GM11168 (cell line): ENCODE data around the gene BCL7A.
"Not testable (repeated sequence)": the region's sequence is repeated elsewhere in the genome, so short reads cannot be mapped to it uniquely, and the experiment has no call there.

Experiments used
- in situ Hi-C: fragments of 300-500 bp; cut with MboI; formaldehyde crosslinking; loops from one replicate; pipeline ENCODE4 v1.12.0; 2022; ENCODE audit warnings: low sequenced_read_pairs; ENCODE audit not compliant: unreplicated experiment

Gene BCL7A

DNA sequence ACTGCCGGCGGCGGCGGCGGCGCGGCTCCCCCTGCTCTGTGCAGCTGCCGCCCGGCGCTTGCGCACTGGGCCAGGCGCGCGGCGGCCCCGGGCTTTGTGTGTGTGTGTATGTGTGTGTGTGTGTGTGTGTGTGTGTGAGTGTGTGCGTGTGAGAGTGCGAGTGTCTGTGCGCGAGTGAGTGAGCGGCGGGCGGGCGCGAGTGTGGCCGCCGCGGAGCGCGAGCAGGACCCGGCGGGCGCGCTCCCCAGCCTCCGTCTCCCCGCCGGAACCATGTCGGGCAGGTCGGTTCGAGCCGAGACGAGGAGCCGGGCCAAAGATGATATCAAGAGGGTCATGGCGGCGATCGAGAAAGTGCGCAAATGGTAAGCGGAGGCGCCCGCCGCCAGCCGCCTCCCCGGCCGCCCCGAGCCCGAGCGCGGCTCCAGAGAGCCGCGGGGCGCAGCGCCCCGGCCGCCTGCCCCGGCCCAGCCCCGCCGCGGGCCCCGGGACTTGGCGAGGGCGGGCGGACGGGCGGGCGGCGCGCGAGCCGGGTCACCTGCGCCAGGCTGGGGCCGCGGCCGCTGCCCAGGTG, at the start of gene BCL7A:
TSS of gene BCL7A (plus strand) at position 63 of the 571 bp plus-strand sequence. CDS start at position 271, 208 bp downstream.
- in situ Hi-C loops, result no loop called here

DNA sequence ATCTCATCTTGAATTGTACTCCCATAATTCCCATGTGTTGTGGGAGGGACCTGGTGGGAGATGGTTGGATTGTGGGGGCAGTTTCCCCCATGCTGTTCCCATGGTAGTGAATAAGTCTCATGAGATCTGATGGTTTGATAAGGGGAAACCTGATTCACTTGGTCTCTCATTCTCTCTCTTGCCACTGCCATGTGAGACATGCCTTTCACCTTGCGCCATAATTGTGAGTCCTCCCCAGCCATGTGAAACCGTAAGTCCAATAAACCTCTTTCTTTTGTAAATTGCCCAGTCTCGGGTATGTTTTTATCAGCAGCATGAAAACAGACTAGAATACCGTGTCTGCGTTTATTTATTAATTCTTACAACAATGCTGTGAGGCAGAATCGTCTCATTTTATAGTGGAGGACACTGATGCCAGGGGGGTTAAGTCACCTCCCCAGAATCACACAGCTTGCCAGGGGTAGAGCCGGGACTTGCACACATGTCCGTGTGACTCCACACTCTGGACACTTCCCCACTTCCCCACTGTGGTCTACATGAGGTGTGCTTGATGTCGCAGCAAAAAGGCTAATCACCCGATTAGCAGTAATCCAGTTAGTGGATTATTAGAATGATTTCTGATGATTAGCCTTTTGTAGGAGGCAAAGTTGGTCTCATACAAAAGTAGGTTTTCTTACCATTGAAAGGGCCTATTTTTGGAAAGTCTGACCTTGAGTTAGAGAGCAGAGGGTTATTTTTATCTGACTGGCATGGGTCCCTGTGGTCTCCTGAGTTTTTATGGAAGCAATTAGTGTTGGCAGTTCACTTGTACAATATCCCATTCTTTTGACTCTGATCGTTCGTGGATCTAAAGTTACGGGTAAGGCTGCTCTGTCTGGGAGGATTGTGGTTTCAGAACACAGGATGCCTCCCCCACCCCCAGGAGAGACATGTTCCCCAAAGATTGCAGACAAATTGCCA, 47.4 kb upstream of the BCL7A start:
- in situ Hi-C loops, result no loop called here

DNA sequence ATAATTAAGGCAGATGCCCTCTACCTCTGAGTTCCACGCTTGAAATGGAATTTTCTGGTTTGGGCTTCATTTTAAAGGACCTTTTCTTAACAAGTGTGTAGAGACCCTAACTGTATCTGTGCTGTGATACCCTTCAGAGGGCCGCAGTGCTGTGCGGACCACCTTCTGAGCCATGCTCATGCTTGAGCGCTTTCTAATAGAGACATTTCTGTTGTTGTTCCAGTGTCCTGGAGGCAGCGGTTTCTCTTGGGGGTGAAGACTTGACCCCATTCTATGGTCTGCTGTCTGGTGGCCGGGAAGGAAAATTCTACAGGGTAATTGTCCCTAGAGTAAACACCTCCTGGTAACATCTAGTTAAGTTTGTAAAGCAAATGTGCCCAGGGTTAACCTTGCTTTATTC, 46.7 kb upstream of the BCL7A start:
- in situ Hi-C loops, result no loop called here

DNA sequence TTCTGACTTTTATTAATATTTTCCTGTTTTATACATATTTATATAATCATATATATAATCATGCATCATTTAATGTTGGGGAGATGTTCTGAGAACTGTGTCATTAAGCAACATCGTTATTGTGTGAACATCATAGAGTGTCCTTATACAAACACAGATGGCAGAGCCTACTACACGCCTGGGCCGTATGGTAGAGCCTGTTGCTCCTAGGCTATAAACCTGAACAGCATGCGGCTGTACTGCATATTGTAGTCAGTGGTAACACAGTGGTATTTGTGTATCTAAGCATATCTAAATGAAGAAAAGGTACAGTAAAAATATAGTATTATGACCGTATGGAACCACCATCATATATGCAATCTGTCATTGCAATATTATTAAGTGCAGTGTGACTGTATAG, 44.7 kb upstream of the BCL7A start:
- in situ Hi-C loops, result no loop called here

DNA sequence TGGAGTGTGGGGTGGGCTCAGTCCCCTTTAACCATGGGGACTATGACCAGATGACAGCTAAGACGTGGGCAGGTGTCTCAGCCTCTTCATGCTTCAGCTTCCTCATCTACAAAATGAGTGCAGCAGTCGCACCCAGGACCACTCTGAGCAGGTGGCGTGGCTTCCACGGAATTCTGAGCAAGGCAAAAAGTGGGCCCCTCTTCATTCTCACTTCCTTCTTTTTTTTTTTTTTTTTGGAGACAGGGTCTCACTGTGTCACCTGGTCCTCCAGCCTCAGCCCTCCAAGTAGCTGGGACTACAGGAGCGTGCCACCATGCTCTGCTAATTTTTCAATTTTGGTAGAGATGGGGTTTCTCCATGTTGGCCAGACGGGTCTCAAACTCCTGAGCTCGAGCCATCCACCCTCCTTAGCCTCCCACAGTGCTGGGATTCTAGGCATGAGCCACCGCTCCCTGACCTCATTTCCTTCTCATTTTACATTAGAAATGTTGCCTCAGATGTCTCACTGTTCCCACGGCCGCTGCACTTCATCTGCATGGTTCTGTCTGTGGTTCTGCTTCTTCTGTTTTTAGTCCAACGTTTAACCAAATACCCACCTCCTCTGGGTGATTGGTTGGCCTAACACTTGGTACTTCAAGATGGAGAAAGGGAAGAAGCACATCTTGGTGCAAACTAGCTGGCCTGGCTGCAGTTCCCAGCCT, 41.3 kb upstream of the BCL7A start:
- in situ Hi-C loops, result no loop called here

DNA sequence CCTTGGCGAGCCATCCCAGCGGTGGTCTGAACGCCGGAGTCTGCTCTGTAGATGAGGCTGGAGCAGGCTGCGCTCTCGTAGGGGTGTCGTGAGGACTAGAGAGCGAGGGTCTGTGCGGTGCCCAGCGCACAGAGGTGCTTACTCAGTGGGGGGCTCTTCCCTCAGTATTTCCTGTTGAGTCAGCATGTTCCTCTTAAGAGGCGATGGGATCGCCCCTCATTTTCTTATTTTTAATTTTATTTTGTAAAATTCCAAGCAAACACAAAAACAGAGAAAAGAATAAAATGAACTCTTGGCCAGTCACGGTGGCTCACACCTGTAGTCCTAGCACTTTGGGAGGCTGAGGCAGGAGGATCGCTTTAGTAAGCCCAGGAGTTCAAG, 40.8 kb upstream of the BCL7A start:
- in situ Hi-C loops, result no loop called here

DNA sequence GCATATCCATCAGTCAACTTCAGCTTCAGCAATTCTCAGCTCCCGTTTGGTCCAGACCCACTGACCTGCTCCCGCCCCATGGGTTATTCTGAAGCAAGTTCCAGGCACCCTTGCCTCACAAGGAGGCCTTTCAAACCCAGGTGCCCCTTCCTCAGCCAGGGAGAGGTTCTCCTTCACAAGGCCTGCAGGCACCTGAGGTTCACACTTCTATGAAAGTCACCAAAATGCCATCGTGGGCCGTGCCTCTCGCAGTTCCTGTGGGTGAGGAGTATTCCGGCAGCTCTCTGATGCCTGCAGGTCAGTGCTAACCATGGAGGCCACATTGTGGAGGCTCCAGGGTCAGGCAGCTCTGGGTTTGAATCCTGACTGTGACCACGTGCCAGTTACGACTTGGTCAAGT, 40.2 kb upstream of the BCL7A start:
- in situ Hi-C loops, result no loop called here

DNA sequence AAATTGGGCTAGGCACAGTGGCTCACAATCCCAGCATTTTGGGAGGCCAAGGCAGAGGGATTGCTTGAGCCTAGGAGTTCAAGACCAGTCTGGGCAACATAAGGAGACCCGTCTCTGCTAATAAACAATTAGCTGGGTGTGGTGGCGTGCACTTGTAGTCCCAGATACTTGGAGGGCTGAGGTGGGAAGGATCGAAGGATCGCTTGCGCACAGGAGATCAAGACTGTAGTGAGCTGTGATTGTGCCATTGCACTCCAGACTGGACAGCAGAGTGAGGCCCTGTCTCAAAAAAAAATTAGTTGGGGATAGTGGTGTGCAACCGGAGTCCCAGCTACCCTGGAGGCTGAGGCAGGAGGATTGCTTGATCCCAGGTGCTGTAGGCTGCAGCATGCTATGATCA, 38.7 kb upstream of the BCL7A start:
- in situ Hi-C loops, result no loop called here

DNA sequence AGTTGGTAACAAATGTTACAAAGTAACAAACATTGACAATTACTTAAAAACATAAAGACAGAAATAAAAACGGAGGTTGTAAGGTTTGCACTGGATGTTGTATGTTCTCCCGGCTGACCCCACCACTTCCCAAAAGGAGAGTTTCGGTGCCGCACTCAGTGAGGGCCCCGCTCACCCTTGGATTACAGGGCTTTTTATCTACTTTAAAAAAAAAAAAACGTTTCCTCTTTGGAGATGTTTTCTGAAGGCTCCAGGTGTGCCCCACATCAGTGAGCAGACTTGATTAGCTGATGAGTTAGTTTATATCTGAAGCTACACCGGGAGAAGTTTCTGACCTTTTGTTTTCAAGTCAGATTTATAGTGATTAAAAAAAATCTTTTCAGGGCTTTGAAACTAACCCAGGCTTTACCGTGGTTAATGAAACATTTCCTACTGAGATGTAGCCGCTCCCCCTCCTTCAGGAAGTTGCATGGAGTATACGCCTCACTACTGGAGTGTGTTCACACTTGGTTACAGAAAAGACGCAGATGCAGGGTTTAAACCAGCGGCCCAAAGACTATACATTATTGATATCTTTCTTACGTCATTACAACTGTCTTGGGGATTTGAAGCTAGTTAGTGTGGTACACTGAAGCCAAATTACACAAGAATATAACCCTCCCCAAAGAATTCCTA, 38.0 kb upstream of the BCL7A start:
- in situ Hi-C loops, result no loop called here

DNA sequence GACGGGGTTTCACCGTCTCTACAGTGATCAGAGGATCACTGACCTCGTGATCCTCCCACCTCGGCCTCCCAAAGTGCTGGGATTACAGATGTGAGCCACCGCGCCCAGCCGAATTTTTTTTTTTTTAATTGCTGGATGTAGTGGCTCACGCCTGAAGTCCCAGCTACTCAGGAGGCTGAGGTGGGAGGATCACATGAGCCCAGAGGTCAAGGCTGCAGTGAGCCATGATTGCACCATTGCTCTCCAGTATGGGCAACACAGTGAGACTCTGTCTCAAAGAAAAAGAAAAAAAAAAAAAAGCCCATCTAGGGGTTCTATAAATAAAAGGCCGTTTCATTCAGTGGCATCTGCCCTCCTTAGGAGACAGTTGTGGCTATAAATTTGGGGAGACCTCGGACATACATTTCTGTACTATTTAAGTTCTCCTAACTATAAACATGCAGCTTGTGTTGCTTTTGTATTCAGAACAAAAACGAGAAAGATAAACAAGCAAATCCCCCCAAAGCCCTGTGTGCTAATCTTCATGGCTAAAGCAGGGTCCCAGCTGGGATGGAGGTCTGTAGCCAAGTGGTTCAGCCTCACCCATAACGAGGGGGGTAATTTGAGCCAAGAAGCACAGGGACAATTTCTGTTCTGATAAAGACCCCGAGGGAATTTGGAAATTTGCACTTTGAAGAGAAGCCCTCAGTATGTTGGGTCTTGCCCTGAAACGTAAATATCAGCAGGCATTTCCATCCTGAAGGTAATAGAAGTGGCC, 35.0 kb upstream of the BCL7A start:
- in situ Hi-C loops, result no loop called here

DNA sequence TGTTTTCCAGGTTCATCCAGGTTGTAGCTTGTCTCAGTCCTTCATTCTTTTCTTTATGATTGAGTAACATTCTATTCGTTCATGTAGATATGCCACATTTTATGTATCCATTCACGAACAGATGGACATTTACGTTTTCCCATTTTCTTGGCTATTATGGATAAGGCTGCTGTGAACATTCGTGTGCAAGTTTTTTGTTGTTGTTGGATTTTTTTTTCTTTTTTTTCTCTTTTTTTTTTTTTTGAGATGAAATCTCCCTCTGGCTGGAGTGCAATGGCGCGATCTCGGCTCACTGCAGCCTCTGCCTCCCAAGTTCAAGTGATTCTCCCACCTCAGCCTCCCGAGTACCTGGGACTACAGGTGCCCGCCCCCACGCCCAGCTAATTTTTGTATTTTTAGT, 33.2 kb upstream of the BCL7A start:
- in situ Hi-C loops, result not testable (repeated sequence)

DNA sequence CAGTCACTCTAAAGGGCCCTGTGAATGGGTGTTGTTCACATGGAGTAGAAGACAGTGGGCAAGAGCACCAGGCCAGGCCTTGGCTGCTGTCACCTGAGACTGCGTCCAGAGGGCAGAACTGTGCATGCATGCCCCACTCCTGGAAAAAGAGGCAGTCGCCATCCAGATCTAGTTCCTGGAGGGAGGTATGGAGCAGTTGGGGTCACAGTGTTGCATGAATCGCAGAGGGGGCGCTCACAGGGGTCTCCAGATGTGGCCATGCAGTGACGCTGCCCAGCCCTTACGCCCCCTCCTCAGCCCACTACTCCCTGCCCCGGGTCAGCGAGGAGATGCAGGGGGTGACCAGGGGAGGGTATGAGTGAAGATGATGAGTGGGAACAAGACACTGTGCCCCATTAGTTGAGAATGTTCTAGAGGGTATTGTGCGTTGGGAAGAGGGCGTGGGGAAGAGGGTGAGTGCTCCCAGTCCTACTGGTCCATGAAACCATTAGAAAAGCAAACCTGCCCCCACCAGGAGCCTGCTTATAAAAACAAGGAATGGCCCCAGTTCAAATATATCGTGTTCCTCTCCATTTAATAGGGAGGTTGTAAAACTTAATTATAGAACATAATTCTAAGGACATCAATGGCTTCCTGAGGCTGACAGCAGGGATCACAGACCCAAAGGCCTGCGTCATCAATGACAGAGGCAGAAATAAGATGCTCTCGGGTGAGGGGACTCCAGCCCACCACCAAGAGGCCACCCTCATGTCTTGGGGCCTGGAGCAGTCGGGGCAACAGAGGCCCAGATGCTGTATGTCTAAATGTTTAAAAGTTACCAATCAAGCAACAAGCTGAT, 32.2 kb upstream of the BCL7A start:
- in situ Hi-C loops, result no loop called here

DNA sequence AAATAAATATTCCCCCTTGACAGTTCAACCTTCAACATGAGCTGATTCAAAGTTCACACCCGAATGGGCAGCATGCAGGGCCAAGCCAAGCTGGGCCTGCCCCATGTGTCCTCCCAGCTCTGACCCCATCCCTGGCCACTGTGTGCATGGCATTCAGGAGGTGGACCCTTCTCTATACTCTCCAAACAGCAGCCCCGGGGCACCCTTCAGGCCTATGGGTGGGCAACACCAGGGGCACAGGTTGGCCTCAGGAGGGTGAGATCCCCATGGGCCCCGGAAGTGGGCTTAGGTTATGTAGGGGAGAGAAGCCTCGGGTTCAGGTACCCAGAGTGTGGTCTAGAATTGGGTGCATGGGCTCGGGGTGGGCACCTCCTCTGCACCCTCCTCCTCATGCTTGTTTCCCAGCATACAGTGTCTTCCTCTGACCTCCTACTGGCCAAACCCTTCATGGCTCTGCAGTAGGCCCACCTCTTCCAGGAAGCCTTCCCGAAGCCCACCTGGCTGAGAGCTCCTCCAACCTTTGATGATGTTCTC, 31.5 kb upstream of the BCL7A start:
- in situ Hi-C loops, result no loop called here

DNA sequence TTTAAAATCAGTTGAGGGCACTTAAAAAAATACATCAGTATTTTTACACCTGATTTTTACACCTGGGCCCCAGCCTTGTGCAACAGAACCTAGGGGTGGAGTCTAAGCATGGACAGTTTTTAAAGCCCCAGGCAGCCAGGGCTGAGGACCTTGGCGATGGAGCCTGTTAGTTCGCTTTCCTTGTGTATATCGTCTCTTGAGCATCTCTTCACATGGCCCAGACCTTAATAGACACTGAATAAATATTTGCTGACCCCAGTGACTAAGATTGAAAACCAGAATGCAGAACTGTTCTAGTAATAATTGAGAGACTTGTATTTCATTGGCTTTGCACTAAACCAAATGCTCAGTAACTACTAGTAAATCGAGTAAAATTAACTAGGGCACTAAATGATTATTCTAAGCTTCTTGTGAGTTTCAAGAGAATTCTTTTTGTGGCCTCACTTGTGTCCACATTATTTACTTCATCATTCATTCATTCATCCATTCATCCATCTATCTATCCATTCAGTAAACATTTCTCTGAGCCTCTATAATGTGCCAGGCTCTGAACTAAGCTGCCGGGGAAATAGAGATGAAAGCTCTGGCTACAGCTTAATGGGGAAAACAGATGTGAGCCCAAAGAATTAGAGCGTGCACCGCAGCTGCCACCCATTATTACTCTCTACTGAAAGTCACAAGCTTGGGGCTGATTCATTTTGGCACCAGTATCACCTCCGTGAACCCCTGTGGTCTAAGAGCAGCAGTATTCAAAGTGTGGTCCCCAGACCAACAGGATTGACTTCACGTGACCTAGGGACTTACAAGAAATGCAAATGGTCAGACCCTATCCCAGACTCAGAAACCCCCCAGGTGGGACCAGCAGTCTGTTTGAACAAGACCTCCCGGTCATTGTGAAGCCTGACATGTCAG, 30.7 kb upstream of the BCL7A start:
- in situ Hi-C loops, result no loop called here

DNA sequence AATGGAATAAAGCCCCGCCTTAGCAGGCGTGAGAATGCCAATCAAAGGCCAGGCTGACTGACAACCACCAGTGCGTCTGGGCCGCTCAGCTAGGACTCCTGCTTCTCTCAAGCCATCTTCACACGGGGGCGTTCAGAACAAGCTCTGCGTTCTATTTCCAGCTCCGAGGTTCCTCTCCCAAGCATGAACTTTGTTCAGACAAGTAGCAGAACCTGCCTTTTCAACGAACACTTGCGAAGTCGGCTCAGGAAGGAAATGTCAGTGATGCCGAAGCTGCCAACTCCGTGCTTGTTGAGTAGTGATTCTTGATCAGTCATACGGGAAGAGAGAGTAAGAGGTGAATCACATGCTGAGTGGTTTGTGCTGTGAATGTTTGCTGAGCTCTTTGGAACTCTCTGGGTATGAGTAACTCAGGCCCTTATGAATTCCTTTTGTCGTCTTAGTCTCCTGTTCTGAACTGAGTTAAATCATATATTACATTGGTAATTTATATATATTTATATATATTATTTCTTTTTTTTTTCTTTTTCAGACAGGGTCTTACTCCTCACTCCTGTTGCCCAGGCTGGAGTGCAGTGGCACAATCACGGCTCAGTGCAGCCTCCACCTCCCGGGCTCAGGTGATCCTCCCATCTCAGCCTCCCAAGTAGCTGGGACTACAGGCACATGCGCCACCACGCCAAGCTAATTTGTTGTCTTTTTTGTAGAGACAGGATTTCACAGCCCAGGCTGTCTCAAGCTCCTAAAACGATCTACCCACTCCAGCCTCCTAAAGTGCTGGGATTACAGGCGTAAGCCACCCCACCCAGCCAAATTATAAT, 29.4 kb upstream of the BCL7A start:
- in situ Hi-C loops, result no loop called here

DNA sequence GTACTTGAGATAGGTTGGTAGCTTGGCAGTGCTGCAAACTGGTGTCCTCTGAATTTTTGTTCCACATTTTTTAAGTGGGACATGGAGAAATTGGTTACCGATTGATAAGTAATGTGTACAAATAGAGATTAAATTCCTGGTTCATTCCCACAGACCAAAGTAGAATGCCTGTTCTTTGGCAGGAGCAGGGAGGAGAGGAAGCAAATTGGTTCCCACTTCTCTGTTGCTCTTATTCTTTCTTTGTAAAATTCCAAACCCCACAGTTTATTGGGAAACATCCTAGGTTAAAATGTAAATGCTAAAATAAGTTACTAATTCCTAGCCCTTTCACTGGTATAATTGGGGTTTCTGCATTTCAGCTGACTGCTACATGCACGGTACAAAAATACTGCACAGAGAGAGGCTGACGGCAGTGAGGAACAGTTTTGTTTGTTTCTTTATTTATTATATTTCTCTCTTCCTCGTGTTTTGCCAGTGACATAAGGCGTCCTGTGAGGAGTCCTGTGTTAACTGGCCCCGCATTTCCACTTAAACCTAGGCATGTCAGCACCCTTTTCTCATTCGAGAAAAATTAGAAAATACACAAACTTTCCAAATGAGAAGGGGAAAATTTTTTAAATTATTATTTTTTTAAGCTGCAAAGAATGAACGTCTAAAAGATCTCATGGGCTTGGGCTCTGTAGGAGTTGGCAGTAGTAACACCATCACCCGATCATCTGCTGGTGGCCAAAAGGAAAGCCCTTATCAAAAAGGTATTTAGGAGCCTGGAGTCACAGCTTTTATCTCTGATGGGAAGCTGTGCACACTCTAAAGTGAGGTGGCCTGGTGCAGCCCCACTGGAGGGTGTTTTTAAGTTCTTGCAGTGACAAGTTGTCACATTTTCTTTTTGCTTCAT, 25.4 kb upstream of the BCL7A start:
- in situ Hi-C loops, result no loop called here
